NCI-H2196 (cell line): ENCODE results near the gene MXD4.
"Not testable (repeated sequence)": the region's sequence is repeated elsewhere in the genome, so short reads cannot be mapped to it uniquely, and the experiment has no call there.

Experiments used
- DNase-seq: peaks from one replicate; lab custom pipeline; 2025; ENCODE audit not compliant: unreplicated experiment; lab: John Stamatoyannopoulos, UW

MXD4 gene

GRCh38 chr4:2276581-2277325 lies 14.8 kb upstream of the MXD4 start:
- DNase-seq = no peak

DNA sequence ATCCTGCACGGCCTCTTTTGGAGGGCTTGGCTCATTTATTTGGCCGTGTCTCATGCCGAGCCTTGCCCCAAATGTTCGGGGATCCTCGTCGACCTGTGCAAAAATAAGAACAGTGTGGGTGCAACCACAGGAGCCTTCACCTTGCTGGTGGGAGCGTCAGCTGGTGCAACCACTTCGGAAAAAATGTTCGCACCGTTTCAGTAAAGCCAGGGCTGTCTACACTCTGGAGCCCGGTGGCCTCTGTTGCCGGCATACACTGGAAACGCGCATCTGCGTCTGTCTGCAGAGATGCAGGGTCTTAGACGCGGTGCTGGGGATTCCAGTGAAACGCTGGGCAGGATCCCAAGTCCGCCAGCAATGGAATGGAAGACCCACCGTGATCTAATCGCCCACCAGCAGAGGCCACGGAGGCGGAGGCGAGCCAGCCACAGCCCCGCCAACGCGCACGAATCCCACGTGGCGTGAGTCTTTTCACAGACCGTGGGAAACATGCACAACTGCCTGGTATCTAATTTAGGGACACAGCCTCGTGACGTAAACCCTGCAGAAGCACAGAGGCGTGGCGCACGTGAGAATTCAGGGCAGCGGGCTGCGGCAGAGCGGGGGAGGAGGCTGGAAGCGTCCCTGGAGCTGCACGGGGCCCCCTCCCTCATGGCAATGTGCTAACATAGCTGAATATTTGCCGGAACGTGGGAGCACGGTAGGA lies 13.8 kb upstream of the MXD4 start:
- no peak for DNase-seq

- DNase-seq = not testable (repeated sequence)
Observed at GRCh38 chr4:2275044-2275397, 13.1 kb upstream of the MXD4 start.

- no peak for DNase-seq
Observed at GRCh38 chr4:2274320-2275043, 12.6 kb upstream of the MXD4 start.

DNA sequence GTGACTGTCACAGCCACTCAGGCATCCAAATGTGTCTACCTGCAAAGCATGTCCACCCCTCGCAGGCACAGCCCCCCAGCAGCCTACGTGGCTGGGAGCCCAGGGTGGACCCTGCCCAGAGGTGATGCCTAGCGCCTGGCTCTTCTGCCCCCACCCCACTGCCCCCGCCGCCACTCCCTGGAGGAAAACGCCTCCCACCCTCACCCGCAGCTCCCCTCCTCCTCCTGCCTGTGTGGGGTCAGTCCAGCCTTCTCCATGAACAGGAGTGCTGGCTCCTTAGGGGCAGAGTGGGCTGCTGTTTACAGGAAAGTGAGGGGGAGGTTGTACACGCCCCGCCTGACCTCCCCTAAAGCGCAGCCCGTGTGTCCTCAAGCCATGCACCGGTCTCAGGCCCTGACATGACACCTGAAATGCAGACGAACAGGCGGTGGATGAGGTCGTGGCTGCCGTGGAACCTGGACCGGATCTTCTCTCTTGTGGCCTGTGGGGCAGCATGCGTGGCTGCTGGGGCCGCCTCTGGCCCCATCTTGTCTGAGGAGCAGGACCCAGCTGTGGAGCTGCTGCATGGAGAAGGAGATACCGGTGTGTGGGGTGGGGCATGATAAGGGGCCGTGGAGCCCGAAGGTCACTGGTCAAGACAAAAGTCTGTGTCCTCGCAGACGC lies 11.9 kb upstream of the MXD4 start:
- DNase-seq = no peak

DNA sequence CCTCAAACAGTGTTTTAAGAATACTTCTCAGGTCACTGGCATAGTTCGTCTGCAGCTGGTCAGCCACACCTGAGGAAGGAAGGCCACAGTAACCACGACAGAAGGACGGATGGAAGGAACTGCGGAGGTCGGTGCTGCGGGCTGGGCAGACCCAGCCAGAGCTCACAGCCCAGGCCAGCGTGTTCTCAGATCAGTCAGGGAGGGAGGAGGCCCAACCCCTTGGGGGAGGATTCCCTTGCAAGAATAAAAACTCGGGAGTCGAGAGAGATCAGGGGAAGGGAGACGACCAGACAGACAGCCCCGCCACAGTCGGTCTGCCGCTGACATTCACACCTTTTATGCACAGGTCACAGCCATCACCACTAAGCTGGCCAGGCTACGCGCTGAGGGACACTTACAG lies 11.3 kb upstream of the MXD4 start:
- DNase-seq = no peak

DNA sequence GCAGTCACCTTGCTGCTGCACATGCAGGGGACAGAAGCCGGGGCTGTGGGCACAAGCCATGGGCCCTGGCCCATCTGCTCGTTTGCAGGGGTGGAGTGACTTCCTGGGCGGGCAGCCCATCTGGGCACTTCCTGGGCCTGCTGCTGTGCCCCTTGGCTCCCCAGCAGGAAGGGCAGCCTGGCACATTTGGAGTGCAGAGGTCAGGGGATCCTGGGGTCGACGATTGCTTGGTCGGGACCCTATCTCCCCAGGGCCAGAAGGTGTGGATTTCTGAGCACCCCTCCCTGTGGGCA lies 10.9 kb upstream of the MXD4 start:
- no peak for DNase-seq

DNA sequence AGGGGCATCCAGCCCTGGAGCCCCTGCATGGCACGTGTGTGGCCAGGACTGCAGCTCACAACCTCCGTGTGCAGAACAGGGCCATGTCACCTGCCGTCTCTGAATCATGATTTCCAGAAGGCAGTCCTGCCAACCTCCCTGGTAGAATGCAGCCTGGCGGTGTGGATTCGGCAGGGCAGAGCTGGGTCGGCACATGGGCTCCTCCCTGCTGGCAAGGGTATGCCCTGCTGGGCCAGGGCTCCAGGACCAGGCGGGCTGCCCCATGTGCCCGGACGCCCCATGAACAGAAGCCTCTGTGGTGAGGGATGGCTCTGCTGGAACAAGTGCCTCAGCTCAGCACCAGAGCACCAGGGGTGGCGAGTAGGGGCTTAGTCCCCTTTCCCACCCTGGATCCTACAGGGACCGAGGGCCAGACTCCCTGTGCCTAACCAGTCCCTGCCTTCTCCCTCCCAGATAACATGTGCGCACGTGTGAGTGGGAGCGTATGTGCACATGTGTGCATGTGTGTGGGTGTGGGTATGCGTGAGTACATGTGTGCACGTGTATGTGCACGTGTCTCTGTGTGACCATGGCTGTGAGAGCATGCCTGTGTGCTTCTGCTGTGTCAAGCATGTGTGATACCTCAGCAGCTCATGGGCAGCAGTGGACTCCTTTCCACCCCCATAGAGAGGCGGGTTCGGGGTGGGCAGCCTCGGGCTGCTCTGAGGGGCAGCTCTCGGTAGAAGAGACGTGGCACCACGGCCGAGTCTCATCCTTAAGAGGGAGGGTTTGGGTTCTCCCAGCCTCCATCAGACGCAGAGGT lies 10.3 kb upstream of the MXD4 start:
- DNase-seq = no peak

GRCh38 chr4:2271279-2272025 lies 9.5 kb upstream of the MXD4 start:
- no peak for DNase-seq

GRCh38 chr4:2270341-2271165 lies 8.6 kb upstream of the MXD4 start:
- DNase-seq = no peak

DNA sequence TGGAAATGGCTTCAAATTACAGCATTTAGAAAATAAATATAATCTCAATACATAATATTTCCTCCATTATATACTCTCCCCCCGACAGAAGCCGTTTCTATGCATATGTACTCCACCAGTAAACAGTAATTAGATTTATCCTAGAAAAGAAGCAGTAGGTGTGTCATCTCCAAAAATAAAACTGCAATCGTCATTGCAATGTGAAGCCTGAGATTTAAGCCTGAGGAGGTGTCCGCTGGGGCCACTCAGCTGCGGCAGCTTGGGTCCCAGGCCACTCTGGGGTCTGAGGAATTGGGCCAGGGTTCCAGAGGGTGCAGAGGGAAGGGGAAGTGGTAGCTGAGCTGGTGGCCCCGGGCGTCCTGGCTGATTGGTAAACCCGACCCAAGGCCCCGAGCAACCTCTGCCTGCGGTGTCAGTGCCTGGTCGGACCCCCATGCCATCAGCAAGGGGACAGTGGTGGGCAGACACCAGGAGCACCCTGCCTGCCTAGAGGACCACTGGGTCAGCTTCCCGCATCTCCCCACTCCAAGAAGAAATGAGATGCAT lies 7.8 kb upstream of the MXD4 start:
- DNase-seq = no peak

- DNase-seq = no peak
Observed at GRCh38 chr4:2269206-2269531, 7.3 kb upstream of the MXD4 start.

GRCh38 chr4:2268357-2269205 lies 6.7 kb upstream of the MXD4 start:
- no peak for DNase-seq

- no peak for DNase-seq
Observed at GRCh38 chr4:2267841-2268240, 5.9 kb upstream of the MXD4 start.

DNA sequence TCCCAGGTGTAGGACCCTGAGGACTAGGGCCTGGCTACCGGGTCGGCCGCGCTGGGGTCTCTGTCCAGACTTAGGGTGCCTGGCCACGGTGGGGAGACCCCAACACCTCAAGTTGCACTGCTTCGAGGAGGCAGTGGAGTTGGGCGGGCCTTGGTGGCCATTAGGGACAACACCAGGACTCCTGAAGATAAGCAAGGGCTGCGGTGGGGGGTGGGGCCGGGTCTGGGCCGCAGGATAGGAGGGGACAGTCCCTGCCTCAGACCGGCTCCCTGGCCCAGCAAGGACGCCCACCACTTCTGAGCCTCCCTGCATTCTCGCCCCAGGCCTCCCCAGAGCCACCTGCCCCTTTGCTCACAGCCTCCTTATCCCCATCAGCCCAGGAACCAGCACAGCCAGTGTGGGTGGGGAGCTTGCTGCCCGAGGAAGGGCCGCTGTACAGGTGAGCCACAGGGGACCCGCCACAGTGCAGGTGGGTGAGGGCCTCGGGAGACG lies 5.5 kb upstream of the MXD4 start:
- DNase-seq = no peak

- no peak for DNase-seq
Observed at GRCh38 chr4:2266821-2267220, 4.9 kb upstream of the MXD4 start.

GRCh38 chr4:2266181-2266580 lies 4.3 kb upstream of the MXD4 start:
- no peak for DNase-seq
